ENCODE measurements around the gene KEL.

The KEL gene

GRCh38 chr7:142974626-142975025, 12.5 kb upstream of the KEL start:
- DNase-seq (ENCODE audit: low spot score), result no peak
- no peak for TF ChIP-seq CTCF (IDR thresholded peaks at IDR 0.05; ENCODE audit: extremely low read depth, missing control alignments)

GRCh38 chr7:142969183-142969582, 7.0 kb upstream of the KEL start:
- no peak for DNase-seq (ENCODE audit: low spot score)
- no peak for TF ChIP-seq CTCF (IDR thresholded peaks at IDR 0.05; ENCODE audit: extremely low read depth, missing control alignments)

- TF ChIP-seq CTCF (IDR thresholded peaks at IDR 0.05; ENCODE audit: extremely low read depth, missing control alignments), result no peak
- DNase-seq (ENCODE audit: low spot score), result no peak
Observed at GRCh38 chr7:142968229-142968628, 6.1 kb upstream of the KEL start.

GRCh38 chr7:142964502-142965246, 2.5 kb upstream of the KEL start:
- DNase-seq (ENCODE audit: low spot score), result no peak
- no peak for TF ChIP-seq CTCF (IDR thresholded peaks at IDR 0.05; ENCODE audit: extremely low read depth, missing control alignments)

GRCh38 chr7:142963993-142964392, 1.8 kb upstream of the KEL start:
- no peak for TF ChIP-seq CTCF (IDR thresholded peaks at IDR 0.05; ENCODE audit: extremely low read depth, missing control alignments)
- DNase-seq (ENCODE audit: low spot score), result no peak

GRCh38 chr7:142962991-142963390, 828 bp upstream of the KEL start:
- DNase-seq (ENCODE audit: low spot score), result no peak

GRCh38 chr7:142961595-142961972, 579 bp downstream of the KEL start:
- no peak for DNase-seq (ENCODE audit: low spot score)
- no peak for TF ChIP-seq CTCF (IDR thresholded peaks at IDR 0.05; ENCODE audit: extremely low read depth, missing control alignments)

More at GRCh38 chr7:142962991-142963390, 828 bp upstream of the KEL start:
- TF ChIP-seq CTCF (IDR thresholded peaks at IDR 0.05; ENCODE audit: extremely low read depth, missing control alignments), result no peak
